Tibial nerve (tissue), 4 donors: ENCODE measurements around the gene SLC30A5.

ENCODE experiments used
- CTCF ChIP-seq, 5 experiments: fragments of 200-600 bp in 3 of 5; fragments of 450-650 bp in 2 of 5; sonication (generic) in 3 of 5; IDR thresholded peaks; one replicate each; pipeline ENCODE4 v1.5.1; 2016 to 2019; ENCODE audit warnings: antibody characterized with exemption in 5 of 5, mild to moderate bottlenecking in 3 of 5, moderate library complexity in 2 of 5
- EP300 ChIP-seq, 2 donors: sonication (generic); formaldehyde crosslinking; IDR thresholded peaks; one replicate each; pipeline ENCODE4 v1.6.1; 2017; ENCODE audit warnings: antibody characterized with exemption in 2 of 2, mild to moderate bottlenecking in 1 of 2
- POLR2A ChIP-seq, 2 donors: fragments of 450-650 bp; IDR thresholded peaks; one replicate each; pipeline ENCODE4 v1.6.1; 2017; ENCODE audit warnings: antibody characterized with exemption in 2 of 2, mild to moderate bottlenecking in 2 of 2, moderate library complexity in 2 of 2

- TF ChIP-seq CTCF (IDR thresholded peaks at IDR 0.05) (no peak), POLR2A (IDR thresholded peaks at IDR 0.05) (no peak), EP300 (IDR thresholded peaks at IDR 0.05) (no peak)
Measured at GRCh38 chr5:69129413-69129812, 35.6 kb downstream of the SLC30A5 start.
